Loucy (cell line): Measurements from ENCODE around the gene ZNF423.

ENCODE experiments used
- H2AFZ ChIP-seq: fragments of 200-600 bp; sonication (generic); 2 replicates; pipeline ENCODE4 v1.6.0; 2016; ENCODE audit warnings: antibody characterized with exemption, mild to moderate bottlenecking, low read length, moderate library complexity
- H3F3A ChIP-seq: fragments of 200-600 bp; 2 replicates; pipeline ENCODE4 v1.6.0; 2016; ENCODE audit warnings: antibody characterized with exemption, low read depth, mild to moderate bottlenecking
- H3K27me3 ChIP-seq: fragments of 200-600 bp; sonication (generic); 2 replicates; pipeline ENCODE4 v1.6.1; 2014; ENCODE audit warnings: low read length, mild to moderate bottlenecking; ENCODE audit not compliant: insufficient read depth, poor library complexity, severe bottlenecking
- H3K36me3 ChIP-seq: fragments of 200-600 bp; sonication (generic); 2 replicates; pipeline ENCODE4 v1.6.1; 2016; ENCODE audit warnings: low read length; ENCODE audit not compliant: insufficient read depth
- H3K4me1 ChIP-seq: fragments of 200-600 bp; sonication (generic); 2 replicates; pipeline ENCODE4 v1.5.1; 2014; ENCODE audit warnings: low read length, mild to moderate bottlenecking; ENCODE audit not compliant: insufficient read depth, poor library complexity, severe bottlenecking
- H3K4me2 ChIP-seq: fragments of 200-600 bp; sonication (generic); 2 replicates; pipeline ENCODE4 v1.6.0; 2014; ENCODE audit warnings: antibody characterized with exemption, low read length, low read depth, mild to moderate bottlenecking; ENCODE audit not compliant: poor library complexity, severe bottlenecking
- H3K4me3 ChIP-seq: fragments of 200-600 bp; sonication (generic); 2 replicates; pipeline ENCODE4 v1.5.1; 2014; ENCODE audit warnings: low read length, mild to moderate bottlenecking, mixed read lengths; ENCODE audit not compliant: poor library complexity, severe bottlenecking
- H3K79me2 ChIP-seq: fragments of 200-600 bp; sonication (generic); 2 replicates; pipeline ENCODE4 v1.6.1; 2014; ENCODE audit warnings: low read length; ENCODE audit not compliant: insufficient read depth
- H3K9ac ChIP-seq: fragments of 200-600 bp; sonication (generic); 2 replicates; pipeline ENCODE4 v1.6.0; 2014; ENCODE audit warnings: mild to moderate bottlenecking, low read depth, low read length, moderate library complexity; ENCODE audit not compliant: poor library complexity, severe bottlenecking
- H3K9me2 ChIP-seq: fragments of 200-600 bp; sonication (generic); replicated peaks from 2 replicates; pipeline ENCODE4 v1.6.1; 2016; ENCODE audit warnings: low read depth, low read length, mixed read lengths
- H3K9me3 ChIP-seq: fragments of 200-600 bp; sonication (generic); 2 replicates; pipeline ENCODE4 v1.6.1; 2014; ENCODE audit warnings: mild to moderate bottlenecking, antibody characterized with exemption, low read length, low read depth; ENCODE audit not compliant: insufficient read depth
- H4K20me1 ChIP-seq: fragments of 200-600 bp; sonication (generic); 2 replicates; pipeline ENCODE4 v1.6.0; 2014; ENCODE audit warnings: antibody characterized with exemption, low read length, mild to moderate bottlenecking; ENCODE audit not compliant: insufficient read depth, poor library complexity, severe bottlenecking
- EZH2phosphoT487 ChIP-seq: fragments of 200-600 bp; IDR thresholded peaks from 2 replicates; pipeline ENCODE4 v1.6.1; 2018; ENCODE audit warnings: antibody characterized with exemption, mild to moderate bottlenecking, moderate library complexity, borderline replicate concordance
- TF ChIP-seq, protein P1 (sequence below): fragments of 200-600 bp; sonication (generic); conservative IDR thresholded peaks from 2 replicates; pipeline ENCODE4 v1.5.1; 2014; ENCODE audit warnings: mild to moderate bottlenecking, antibody characterized with exemption, low read length

ZNF423 gene

DNA sequence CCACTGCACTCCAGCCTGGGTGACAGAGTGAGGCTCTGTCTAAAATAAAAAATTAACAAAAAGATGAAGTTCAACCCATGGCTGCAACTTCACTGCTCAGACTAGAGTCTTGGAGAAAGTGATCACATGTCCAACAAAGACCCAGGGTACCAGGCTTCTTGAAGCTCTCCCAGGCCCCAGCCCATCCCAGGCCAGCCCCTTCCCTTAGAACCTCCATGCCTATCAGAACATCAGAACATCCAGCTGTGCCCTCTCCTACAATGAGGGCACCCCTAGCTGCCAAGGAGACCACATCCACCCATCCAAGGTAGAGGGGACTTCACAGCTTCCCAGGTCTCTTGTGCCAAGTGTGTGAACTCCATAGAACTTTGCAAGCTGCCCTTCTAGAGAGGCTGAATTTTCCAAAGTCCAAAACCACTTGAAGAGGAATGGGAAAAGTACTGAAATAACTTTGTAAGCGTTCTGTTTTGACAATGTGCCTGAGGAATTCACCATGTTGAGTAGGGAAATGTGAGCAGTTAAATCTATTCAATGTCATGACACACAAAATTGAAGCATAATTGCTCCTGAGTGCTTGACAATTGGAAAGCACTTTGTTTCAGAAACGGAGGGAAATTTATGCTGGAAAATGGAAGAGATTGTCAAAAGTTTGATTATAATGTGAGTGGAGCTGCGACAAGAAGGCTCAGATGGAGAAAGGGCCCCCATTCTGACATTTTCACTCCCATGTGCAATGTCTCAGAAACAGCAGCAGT, 230.4 kb downstream of the ZNF423 start:
- H3K9ac ChIP-seq: no peak overlapping the region
- no peaks in the 10 kb centered on the region for H3K79me2 ChIP-seq
- H3K4me2 ChIP-seq: no peak overlapping the region
- no peaks in the 10 kb centered on the region for H3K4me1 ChIP-seq
- H3K36me3 ChIP-seq: no peaks in the 10 kb centered on the region
- no peaks in the 10 kb centered on the region for H3K9me2 ChIP-seq
- no peaks in the 10 kb centered on the region for H4K20me1 ChIP-seq
- H3K4me3 ChIP-seq: no peak overlapping the region
- no peak overlapping the region for H2AFZ ChIP-seq
- no peaks in the 10 kb centered on the region for H3F3A ChIP-seq
- peaks cover 5% of the 10 kb centered on the region; the same call in 1 of the 2 replicates for H3K9me3 ChIP-seq
- H3K27me3 ChIP-seq: no peaks in the 10 kb centered on the region
- TF ChIP-seq EZH2phosphoT487: no peak
- TF ChIP-seq, protein P1, sequence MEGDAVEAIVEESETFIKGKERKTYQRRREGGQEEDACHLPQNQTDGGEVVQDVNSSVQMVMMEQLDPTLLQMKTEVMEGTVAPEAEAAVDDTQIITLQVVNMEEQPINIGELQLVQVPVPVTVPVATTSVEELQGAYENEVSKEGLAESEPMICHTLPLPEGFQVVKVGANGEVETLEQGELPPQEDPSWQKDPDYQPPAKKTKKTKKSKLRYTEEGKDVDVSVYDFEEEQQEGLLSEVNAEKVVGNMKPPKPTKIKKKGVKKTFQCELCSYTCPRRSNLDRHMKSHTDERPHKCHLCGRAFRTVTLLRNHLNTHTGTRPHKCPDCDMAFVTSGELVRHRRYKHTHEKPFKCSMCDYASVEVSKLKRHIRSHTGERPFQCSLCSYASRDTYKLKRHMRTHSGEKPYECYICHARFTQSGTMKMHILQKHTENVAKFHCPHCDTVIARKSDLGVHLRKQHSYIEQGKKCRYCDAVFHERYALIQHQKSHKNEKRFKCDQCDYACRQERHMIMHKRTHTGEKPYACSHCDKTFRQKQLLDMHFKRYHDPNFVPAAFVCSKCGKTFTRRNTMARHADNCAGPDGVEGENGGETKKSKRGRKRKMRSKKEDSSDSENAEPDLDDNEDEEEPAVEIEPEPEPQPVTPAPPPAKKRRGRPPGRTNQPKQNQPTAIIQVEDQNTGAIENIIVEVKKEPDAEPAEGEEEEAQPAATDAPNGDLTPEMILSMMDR: no peak

DNA sequence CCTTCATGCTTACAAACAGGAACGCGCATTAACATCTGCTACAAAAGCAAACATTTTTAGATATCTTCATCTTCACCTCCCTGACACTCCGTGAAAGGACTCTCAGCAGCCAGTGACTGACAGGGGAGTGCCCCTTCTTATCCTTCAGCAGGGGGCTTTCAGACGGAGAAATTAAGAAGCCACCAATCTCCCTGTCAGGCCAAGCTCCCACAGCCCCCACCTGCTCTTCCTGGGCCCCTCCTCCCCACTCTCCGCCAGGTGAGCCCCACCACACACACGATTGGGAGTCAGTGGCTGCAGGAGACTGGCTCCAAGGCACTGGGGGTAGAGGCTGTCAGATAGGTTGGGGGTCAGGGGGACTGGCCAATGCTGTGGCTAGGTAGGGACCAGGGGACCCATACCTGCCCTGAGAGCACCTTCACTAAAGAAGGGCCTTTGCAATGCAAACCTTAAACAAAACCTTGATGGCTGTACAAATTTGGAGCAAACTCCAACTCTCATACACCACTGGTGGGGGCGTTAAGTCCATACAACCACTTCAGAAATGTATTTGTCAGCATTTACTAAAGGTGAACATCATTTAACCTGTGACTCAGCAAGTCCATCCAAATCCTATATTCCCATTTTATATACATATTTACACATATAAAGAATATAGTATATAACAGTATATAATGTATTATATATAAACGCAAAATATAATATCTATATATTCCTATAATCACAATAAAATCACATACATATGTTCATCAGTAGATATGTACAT, 232.2 kb downstream of the ZNF423 start:
- Histone ChIP-seq H3K36me3 (no peaks in the 10 kb centered on the region), H2AFZ (no peak overlapping the region), H3F3A (no peaks in the 10 kb centered on the region), H3K9me3 (peaks cover 2% of the 10 kb centered on the region; the same call in 1 of the 2 replicates), H3K9ac (no peak overlapping the region), H3K79me2 (no peaks in the 10 kb centered on the region), H3K27me3 (no peaks in the 10 kb centered on the region), H3K4me2 (no peak overlapping the region), H3K4me1 (peaks cover 3% of the 10 kb centered on the region), H4K20me1 (no peaks in the 10 kb centered on the region), H3K9me2 (no peaks in the 10 kb centered on the region), H3K4me3 (no peak overlapping the region)
- TF ChIP-seq, protein P1: no peak
- TF ChIP-seq EZH2phosphoT487: no peak

DNA sequence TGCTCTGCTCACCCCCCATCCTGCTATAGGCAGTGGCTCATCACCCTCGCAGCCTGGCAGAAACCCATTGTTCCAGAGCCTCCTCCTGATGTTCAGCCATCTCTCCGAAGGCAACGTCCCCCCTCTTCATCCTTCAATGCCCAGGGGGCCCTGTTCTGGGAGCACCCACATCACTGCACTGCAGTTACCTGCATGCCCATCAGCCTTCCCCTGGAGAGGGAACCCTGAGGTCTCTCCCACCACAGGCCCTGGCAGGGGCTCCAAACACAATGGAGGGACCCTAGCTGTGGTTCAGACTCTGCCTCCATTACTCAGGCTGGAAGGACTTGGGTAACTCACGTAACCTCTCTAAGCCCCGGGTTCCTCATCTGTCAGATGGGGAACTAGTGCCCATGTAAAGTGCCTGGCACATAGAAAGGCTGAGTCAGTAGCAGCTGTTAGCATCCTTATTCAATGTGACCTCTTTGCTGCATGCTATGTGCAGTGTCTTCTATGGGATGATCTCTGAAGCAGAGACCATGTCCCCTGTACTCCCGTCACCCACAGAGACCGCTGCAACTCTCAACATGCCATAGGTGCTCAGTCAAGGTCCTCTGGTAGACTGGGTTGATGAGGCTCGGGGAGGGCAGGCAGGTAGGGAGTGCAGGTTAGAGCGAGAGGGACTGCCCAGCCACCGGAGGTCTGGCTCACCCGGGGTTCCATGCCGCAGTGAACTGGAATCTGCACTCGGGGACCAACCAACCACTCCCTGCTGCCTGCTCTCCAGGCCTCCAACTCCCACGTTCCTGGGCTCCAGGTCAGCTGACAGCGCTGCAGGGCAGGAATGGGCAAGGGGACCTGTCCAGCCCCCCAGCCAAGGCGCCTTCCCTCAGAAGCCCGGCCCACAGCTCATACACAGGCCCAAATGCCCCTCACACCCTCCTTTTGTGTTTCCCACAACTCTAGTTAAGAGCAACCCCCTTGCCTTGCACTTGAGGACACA, 233.2 kb downstream of the ZNF423 start:
- no peaks in the 10 kb centered on the region for H3K9me3 ChIP-seq
- H4K20me1 ChIP-seq: no peaks in the 10 kb centered on the region
- no peaks in the 10 kb centered on the region for H3F3A ChIP-seq
- TF ChIP-seq, protein P1: no peak
- TF ChIP-seq EZH2phosphoT487: no peak
- peaks cover 3% of the 10 kb centered on the region for H3K4me1 ChIP-seq
- H3K36me3 ChIP-seq: no peaks in the 10 kb centered on the region
- no peaks in the 10 kb centered on the region for H3K79me2 ChIP-seq
- H3K9me2 ChIP-seq: no peaks in the 10 kb centered on the region
- H3K27me3 ChIP-seq: no peaks in the 10 kb centered on the region
- no peak overlapping the region for H3K9ac ChIP-seq
- no peak overlapping the region for H3K4me3 ChIP-seq
- H2AFZ ChIP-seq: no peak overlapping the region
- no peak overlapping the region for H3K4me2 ChIP-seq
